ENCODE data around the gene WDR47. TPM values are rescaled to one million over a fixed set of nuclear protein-coding genes. Genes with fewer than 3 reads are reported as not detected.

The WDR47 gene
- total RNA-seq, 4 donors from 2014 or later: 2.9 to 16.5 (median 7.7) TPM

GRCh38 chr1:108957888-108958287 is 84.0 kb downstream of the WDR47 start:
- Histone ChIP-seq H3K9me3 (no peaks in the 10 kb centered on the region), H3K27me3 (no peaks in the 10 kb centered on the region), H3K36me3 (peaks cover 0 to 16% (median 0%) of the 10 kb centered on the region in 3 donors), H3K27ac (no peak overlapping the region), H3K4me1 (peaks cover 0 to 14% (median 6%) of the 10 kb centered on the region in 4 donors), H3K4me3 (no peak overlapping the region)
- TF ChIP-seq POLR2A (IDR thresholded peaks at IDR 0.05): no peak
- TF ChIP-seq CTCF (IDR thresholded peaks at IDR 0.05): no peak
- no peak for DNase-seq

- DNase-seq: no peak
- Histone ChIP-seq H3K36me3 (peaks cover 0 to 16% (median 0%) of the 10 kb centered on the region in 3 donors), H3K27ac (no peak overlapping the region), H3K27me3 (no peaks in the 10 kb centered on the region), H3K4me3 (no peak overlapping the region), H3K9me3 (no peaks in the 10 kb centered on the region), H3K4me1 (no peaks in the 10 kb centered on the region)
- TF ChIP-seq POLR2A (IDR thresholded peaks at IDR 0.05) (no peak), CTCF (IDR thresholded peaks at IDR 0.05) (no peak)
These were observed 86.0 kb downstream of the WDR47 start for GRCh38 chr1:108955881-108956280.

GRCh38 chr1:108955111-108955510 is 86.8 kb downstream of the WDR47 start:
- Histone ChIP-seq H3K4me1 (no peaks in the 10 kb centered on the region), H3K36me3 (peaks cover 0 to 16% (median 0%) of the 10 kb centered on the region in 3 donors), H3K27me3 (no peaks in the 10 kb centered on the region), H3K4me3 (no peak overlapping the region), H3K9me3 (no peaks in the 10 kb centered on the region), H3K27ac (no peak overlapping the region)
- TF ChIP-seq POLR2A (IDR thresholded peaks at IDR 0.05): no peak
- no peak for TF ChIP-seq CTCF (IDR thresholded peaks at IDR 0.05)
- no peak for DNase-seq

GRCh38 chr1:108953452-108953851 is 88.5 kb downstream of the WDR47 start:
- Histone ChIP-seq H3K4me3 (no peak overlapping the region), H3K27me3 (no peaks in the 10 kb centered on the region), H3K9me3 (no peaks in the 10 kb centered on the region), H3K36me3 (peaks cover 0 to 9% (median 0%) of the 10 kb centered on the region in 3 donors), H3K4me1 (no peaks in the 10 kb centered on the region), H3K27ac (no peak overlapping the region)
- TF ChIP-seq POLR2A (IDR thresholded peaks at IDR 0.05) (no peak), CTCF (IDR thresholded peaks at IDR 0.05) (no peak)
- no peak for DNase-seq

GRCh38 chr1:108951242-108951641 is 90.7 kb downstream of the WDR47 start:
- DNase-seq: no peak
- Histone ChIP-seq H3K4me3 (no peak overlapping the region), H3K36me3 (peaks cover 0 to 17% (median 0%) of the 10 kb centered on the region in 3 donors), H3K27ac (no peak overlapping the region), H3K9me3 (no peaks in the 10 kb centered on the region), H3K27me3 (no peaks in the 10 kb centered on the region), H3K4me1 (no peaks in the 10 kb centered on the region)
- TF ChIP-seq POLR2A (IDR thresholded peaks at IDR 0.05) (no peak), CTCF (IDR thresholded peaks at IDR 0.05) (no peak)

- TF ChIP-seq CTCF (IDR thresholded peaks at IDR 0.05) (no peak), POLR2A (IDR thresholded peaks at IDR 0.05) (no peak)
- H3K27me3 ChIP-seq: no peaks in the 10 kb centered on the region
- no peaks in the 10 kb centered on the region for H3K9me3 ChIP-seq
- H3K36me3 ChIP-seq: peaks cover 0 to 26% (median 0%) of the 10 kb centered on the region in 3 donors
- H3K4me3 ChIP-seq: no peak overlapping the region
- no peak for DNase-seq
- H3K4me1 ChIP-seq: no peaks in the 10 kb centered on the region
- H3K27ac ChIP-seq: no peak overlapping the region
These were observed 92.9 kb downstream of the WDR47 start for GRCh38 chr1:108949044-108949443.
